ENCODE measurements around the gene ABHD2.
"Not testable (repeated sequence)": the region's sequence is repeated elsewhere in the genome, so short reads cannot be mapped to it uniquely, and the experiment has no call there.

The ABHD2 gene

DNA sequence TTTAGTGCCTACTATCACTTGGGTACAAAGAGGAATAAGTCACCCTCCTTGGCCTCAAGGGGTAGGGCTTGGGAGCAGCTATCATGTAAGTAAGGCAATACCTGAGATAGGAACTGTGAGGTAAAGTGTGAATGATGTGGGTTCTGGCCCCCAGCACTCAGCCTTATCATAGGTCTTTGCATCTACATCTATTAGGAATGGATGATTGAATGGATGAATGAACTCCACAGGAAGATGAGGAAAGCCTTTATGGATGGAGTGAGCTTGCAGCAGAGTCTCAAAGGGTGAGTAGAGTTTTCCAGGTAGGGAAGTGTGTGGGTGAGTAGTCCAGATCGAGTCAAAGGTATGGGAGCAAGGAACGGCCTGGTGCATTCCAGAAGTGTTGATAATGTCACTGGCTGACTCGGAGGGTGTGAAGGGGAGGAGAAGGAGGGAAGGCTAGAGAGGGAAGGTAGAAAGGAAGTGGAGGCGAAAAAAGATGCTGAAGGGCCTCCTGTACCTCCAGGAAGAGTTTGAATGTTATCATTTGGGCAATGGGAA is 13.1 kb upstream of the ABHD2 start:
- no peak for DNase-seq (ENCODE audit: low spot score)

- no peak for DNase-seq (ENCODE audit: low spot score)
These were observed 12.4 kb upstream of the ABHD2 start for GRCh38 chr15:89075846-89076245.

DNA sequence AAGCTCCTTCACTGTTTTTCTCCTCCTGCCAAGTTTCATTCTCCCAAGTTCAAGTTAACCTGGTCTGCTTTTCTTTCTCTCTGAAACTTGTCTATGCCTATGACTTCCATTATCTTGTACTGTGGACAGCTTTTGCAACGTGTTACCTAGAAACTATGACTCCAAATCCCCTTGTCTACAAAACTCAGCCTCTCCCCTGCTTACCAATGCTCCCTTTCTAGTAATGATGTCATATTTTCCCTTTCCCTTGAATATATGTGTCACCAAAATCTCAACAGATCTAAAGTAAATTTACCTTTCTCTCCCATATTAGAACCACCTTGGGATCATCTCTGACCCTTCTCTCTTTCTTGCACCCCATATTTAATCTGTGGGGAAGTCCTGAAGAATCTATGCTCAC is 10.5 kb upstream of the ABHD2 start:
- no peak for DNase-seq (ENCODE audit: low spot score)

DNA sequence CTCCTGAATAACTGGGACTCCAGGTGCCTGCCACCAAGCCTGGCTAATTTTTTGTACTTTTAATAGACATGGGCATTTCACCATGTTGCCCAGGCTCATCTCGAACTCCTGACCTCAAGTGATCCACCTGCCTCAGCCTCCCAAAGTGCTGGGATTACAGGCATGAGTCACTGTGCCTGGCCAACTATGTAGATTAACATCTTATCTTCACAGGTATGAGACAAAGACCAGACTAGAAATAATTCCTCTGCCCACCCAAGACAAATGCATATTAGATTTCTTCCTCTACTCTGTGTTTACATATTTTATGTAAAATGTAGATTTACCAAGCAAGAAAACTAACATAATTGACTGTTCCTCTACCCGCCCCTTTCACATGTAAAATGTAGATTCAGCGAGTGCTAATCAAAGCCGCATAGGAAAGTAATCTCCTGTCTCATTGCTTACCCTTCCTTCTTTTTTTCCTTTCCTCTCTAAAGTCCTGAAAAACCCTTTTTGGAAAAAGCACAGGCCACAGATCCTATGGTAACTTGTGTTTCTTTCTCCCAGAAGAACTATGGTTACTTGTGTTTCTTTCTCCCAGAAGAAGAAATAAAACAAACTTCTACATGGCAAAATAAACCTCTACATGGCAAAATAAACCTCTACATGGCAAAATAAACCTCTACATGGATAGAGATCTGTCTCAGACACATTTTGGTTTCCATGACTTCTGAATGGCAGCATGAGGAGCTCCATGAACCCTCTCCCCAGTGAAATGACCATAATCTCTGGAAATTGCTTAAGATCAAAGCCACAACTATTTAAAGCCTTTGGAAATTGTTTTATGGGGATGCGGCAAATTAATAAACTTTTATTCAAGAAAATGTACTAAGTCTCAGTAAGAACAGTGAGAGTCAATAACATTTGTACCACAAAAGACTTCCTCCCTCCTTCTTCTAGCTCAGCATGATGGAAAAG is 9.1 kb upstream of the ABHD2 start:
- DNase-seq (ENCODE audit: low spot score), result no peak

DNA sequence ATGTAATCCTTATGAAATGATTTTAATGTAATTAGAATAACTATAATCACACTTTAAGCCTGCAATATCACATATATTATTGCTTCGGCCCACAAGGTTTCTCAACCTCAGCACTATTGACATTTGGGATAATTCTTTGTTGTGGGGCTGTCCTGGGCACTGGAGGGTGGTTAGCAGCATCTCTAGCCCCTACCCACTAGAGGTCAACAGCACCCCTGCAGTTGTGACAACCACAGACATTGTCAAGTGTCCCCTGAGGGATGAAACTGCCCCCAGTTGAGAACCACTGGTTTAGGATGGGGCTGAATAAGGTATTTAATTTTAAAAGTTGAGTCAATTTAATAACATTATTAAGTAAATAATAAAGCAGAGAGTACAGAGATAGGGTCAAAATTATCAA is 6.4 kb upstream of the ABHD2 start:
- no peak for DNase-seq (ENCODE audit: low spot score)

GRCh38 chr15:89083246-89083645 is 5.0 kb upstream of the ABHD2 start:
- no peak for DNase-seq (ENCODE audit: low spot score)

DNA sequence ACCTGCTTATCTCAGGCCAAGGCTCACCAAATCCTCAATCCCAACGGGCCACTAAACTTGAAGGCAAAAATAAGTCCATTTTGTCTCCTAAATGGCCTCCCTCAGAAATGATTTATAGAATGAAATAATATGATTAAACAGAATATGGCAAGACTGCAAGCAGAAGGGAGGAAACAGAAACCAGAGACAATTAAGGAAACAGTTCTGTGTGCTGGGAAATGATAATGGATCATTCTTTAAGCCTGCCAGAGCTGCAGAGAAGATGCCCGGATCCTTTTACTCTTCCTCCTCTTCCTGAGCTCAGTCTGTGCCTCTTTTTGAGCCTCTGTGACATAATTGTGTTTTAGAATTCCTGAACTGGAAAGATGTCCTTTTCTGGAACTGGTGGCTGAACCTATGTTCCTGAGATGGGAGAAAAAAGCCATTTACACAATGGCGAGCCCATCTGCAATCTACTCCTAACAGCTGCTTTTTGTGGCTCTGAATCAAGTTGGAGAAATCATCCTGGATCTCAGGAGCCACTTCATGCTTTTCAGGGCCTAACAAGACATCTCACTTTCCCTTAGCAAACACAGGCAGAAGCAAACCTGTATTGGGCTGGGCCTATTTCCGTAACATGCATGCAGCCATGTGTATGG is 2.8 kb upstream of the ABHD2 start:
- no peak for DNase-seq (ENCODE audit: low spot score)

DNA sequence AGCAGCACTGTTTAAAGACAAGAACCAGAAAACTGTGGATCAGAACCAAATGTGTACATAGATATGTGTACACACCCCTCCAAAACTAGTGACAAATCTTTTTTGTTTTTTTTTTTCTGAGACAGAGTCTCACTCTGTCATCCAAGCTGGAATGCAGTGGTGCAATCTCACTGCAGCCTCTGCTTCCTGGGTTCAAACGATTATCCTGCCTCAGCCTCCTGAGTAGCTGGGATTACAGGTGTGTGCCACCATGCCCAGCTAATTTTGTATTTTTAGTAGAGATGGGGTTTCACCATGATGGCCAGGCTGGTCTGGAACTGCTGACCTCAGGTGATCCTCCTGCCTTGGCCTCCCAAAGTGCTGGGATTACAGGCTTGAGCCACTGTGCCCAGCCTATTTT is 2.3 kb upstream of the ABHD2 start:
- not testable (repeated sequence) for DNase-seq (ENCODE audit: low spot score)

GRCh38 chr15:89086390-89086789 is 1.9 kb upstream of the ABHD2 start:
- not testable (repeated sequence) for DNase-seq (ENCODE audit: low spot score)

GRCh38 chr15:89087161-89087829 is 961 bp upstream of the ABHD2 start:
- no peak for DNase-seq (ENCODE audit: low spot score)

- DNase-seq (ENCODE audit: low spot score), result peak; percentile 39
These were observed 504 bp downstream of the ABHD2 start for GRCh38 chr15:89088605-89089315.

GRCh38 chr15:89089316-89090230 is 1.3 kb downstream of the ABHD2 start:
- no peak for DNase-seq (ENCODE audit: low spot score)

DNA sequence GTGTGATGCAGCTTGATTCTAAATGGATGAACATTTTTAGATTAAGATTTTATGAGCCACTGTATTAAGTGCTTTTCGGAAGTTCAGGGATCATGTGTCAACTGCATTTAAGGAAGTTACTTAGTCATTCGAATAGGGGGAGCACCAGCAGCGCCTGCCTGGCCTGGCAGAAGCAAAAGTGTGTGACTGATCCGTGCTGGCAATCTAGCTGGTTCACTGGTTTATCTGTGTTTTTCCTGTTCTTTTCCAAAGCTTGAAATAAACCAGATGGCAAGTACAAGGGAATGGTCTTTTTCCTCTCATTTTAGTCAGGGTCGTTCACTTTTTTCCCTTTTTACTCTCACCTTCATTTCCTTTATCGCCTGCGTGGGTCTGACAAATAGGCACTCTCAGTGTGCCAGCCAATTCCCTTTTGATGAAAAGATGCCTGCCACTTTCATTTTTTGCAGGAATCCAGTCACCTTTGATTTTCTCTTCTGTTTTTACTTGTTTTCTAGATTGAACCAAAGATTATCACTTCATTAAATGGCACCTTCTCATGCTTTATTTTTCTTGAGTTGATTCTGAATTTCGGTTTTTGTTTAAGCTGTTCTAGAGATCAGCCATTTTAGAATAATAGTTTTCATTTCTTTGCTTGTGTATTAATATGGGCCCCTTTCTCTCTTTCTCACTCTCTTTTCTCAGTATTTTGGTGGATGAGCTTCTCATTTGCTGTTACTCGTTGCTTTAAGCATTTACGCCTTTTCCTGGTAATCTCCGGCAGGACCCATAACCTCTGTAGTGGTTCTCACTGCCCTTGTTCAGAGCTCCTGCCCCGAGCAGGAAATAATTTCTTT is 2.8 kb downstream of the ABHD2 start:
- peak; percentile 78 for DNase-seq (ENCODE audit: low spot score)

- no peak for DNase-seq (ENCODE audit: low spot score)
These were observed 3.5 kb downstream of the ABHD2 start for GRCh38 chr15:89091627-89092220.

GRCh38 chr15:89093509-89093908 is 5.3 kb downstream of the ABHD2 start:
- DNase-seq (ENCODE audit: low spot score), result no peak

DNA sequence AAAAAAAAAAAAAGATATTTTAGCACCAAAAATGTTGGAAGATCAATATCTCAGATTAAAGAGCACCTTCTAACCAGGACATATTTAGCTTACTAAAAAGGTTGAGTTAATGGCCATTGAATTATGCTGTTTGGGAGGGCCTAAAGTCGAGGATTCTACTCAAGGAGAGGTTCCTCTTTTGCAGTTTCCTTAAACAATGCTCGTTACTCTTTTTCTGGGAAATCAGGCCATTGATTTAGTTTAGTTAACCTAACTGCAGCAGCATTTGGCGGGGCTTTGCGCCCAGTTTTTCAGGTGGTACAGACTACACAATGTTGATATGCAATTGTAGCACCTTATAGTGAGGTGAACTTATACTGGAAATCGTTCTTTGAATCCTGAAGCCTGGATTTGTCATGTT is 6.8 kb downstream of the ABHD2 start:
- no peak for DNase-seq (ENCODE audit: low spot score)

- DNase-seq (ENCODE audit: low spot score), result no peak
These were observed 7.3 kb downstream of the ABHD2 start for GRCh38 chr15:89095556-89095955.

DNA sequence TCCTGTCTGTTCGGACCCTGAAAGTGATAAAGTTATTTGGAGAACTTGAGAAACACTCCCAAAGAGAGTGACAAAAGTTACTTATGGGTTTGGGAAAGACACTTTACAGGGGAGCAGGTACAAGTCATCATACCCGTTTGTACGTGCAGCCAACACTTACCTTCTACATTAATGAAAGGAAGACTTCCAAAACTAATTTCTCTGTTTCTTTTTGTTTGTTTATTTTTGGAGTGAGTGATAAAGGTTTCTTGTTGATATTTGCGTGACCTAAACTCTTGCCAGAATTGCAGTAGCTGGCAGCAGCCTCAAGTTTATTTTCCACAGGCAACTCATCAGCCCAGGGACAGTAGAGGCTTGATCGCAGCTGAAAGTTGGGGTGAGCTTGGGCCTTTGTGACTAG is 8.4 kb downstream of the ABHD2 start:
- no peak for DNase-seq (ENCODE audit: low spot score)

DNA sequence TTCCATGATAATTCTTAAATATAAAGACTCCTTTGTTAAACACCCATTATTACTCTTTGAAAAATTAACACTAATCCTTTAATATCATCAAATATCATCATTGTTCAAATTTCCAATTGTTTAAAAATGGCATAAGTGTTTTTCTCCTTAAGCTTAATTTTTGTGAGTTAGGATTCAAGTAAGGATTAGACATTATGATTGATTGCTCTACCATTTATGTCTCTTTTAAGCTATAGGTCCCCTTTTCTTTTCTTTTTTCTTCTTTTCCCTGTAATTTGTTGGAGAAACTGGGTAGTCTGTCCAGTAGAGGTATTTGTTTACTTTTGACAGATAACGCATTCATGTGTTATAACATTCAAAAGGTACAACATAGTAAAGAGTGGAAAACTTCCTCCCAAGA is 9.1 kb downstream of the ABHD2 start:
- DNase-seq (ENCODE audit: low spot score), result no peak

DNA sequence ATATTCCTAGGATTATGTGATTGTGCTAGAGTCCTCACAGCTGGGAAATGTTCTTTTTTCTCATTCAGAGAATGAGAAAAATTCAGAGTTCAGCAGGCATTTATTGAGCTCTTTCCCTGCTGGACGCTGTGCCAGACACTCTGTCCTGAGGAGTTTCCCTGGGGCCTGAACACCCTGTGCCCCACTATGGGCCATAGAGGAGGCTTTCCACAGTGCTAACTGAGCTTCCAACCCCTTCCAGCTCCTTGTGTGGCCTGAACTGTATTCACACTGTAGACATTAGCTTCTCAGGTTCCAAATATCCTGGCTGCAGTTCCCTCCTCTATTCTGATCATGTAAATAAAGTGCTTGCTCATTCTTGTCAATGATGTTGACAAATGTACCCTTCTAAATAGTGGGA is 10.0 kb downstream of the ABHD2 start:
- DNase-seq (ENCODE audit: low spot score), result no peak
